ENCODE results near the gene ATG5. TPM values are rescaled to one million over a fixed set of nuclear protein-coding genes. Genes with fewer than 3 reads are reported as not detected.

Gene ATG5
- total RNA-seq, 2 donors from 2014 or later = 21.1 to 26.5 TPM

- Histone ChIP-seq H3K4me1 (no peaks in the 10 kb centered on the region), H3K36me3 (replicated peaks in 1 of 2; ENCODE audit: insufficient read depth in 1 of 2, low read depth in 2 of 2) (no peaks in the 10 kb centered on the region), H3K27me3 (no peaks in the 10 kb centered on the region), H3K9me3 (no peaks in the 10 kb centered on the region), H3K27ac (no peak overlapping the region), H3K4me3 (no peak overlapping the region)
- WGBS, 2 donors = 90 to 96% methylated on average over 3 of the region's 3 CpGs
- TF ChIP-seq CTCF (IDR thresholded peaks at IDR 0.05) (no peak), POLR2A (IDR thresholded peaks at IDR 0.05) (no peak)
- intact Hi-C loops (cut with DNase I) = no loop called here
- DNase-seq (no peak), ATAC-seq (no peak)
These were observed 139.4 kb downstream of the ATG5 start for GRCh38 chr6:106186172-106186571.

- Histone ChIP-seq H3K27me3 (no peaks in the 10 kb centered on the region), H3K9me3 (no peaks in the 10 kb centered on the region), H3K4me3 (no peak overlapping the region), H3K27ac (no peak overlapping the region), H3K4me1 (no peaks in the 10 kb centered on the region), H3K36me3 (replicated peaks in 1 of 2; ENCODE audit: insufficient read depth in 1 of 2, low read depth in 2 of 2) (no peaks in the 10 kb centered on the region)
- ATAC-seq = no peak
- WGBS, 2 donors = 90 to 94% methylated on average over 2 of the region's 2 CpGs
- DNase-seq = no peak
- TF ChIP-seq POLR2A (IDR thresholded peaks at IDR 0.05) (no peak), CTCF (IDR thresholded peaks at IDR 0.05) (no peak)
- intact Hi-C loops (cut with DNase I) = no loop called here
These were observed 139.9 kb downstream of the ATG5 start for GRCh38 chr6:106185615-106186014.

DNA sequence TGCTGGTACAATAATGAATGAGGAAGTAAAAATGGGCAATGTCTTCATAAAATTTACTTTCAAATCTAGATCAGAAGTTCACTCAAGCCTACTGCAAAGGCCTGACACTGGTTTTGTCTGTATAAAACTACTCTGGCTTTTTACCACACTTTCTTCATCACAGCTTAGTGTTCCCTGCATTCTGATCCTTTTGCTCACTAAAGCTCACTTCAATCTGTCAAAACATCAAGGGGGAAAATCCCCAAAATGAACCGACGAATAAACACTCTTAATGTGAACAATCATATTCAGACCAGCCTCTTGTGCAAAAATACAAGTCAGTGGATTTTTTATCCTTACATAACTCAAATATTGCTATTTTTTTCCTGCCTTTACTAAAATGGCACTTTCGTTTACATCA is 140.9 kb downstream of the ATG5 start:
- no peak for DNase-seq
- intact Hi-C loops (cut with DNase I) = no loop called here
- Histone ChIP-seq H3K9me3 (no peaks in the 10 kb centered on the region), H3K27ac (no peak overlapping the region), H3K4me3 (no peak overlapping the region), H3K27me3 (no peaks in the 10 kb centered on the region), H3K4me1 (no peaks in the 10 kb centered on the region), H3K36me3 (replicated peaks in 1 of 2; ENCODE audit: insufficient read depth in 1 of 2, low read depth in 2 of 2) (no peaks in the 10 kb centered on the region)
- WGBS, 2 donors = 77 to 88% methylated on average over 3 of the region's 3 CpGs
- no peak for ATAC-seq
- TF ChIP-seq CTCF (IDR thresholded peaks at IDR 0.05) = no peak
- no peak for TF ChIP-seq POLR2A (IDR thresholded peaks at IDR 0.05)

DNA sequence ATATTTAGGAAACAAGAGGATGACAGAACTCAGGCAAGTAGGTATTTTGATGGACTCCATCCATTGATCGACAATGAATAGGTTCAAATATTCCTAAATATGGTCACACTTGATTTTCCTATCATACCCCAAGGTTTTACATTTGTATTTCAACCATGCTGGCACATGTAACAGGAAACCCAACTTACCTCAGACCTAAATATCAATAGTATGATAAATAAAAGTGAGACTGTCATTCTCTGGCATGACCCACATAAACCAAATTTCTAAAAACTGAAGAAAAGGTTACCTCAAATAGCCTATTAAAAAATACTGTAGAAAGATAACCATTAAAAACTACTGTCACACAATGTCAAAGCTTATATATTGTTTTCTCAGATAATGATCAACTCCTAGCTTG is 142.1 kb downstream of the ATG5 start:
- Histone ChIP-seq H3K27me3 (no peaks in the 10 kb centered on the region), H3K27ac (no peak overlapping the region), H3K36me3 (replicated peaks in 1 of 2; ENCODE audit: insufficient read depth in 1 of 2, low read depth in 2 of 2) (no peaks in the 10 kb centered on the region), H3K4me1 (no peaks in the 10 kb centered on the region), H3K4me3 (no peak overlapping the region), H3K9me3 (no peaks in the 10 kb centered on the region)
- intact Hi-C loops (cut with DNase I) = no loop called here
- 97% methylated on average over 1 of the region's 1 CpG for WGBS, 2 donors
- DNase-seq (no peak), ATAC-seq (no peak)
- TF ChIP-seq POLR2A (IDR thresholded peaks at IDR 0.05) (no peak), CTCF (IDR thresholded peaks at IDR 0.05) (no peak)

- Histone ChIP-seq H3K4me1 (no peaks in the 10 kb centered on the region), H3K4me3 (no peak overlapping the region), H3K9me3 (no peaks in the 10 kb centered on the region), H3K27me3 (no peaks in the 10 kb centered on the region), H3K36me3 (replicated peaks in 1 of 2; ENCODE audit: insufficient read depth in 1 of 2, low read depth in 2 of 2) (no peaks in the 10 kb centered on the region), H3K27ac (no peak overlapping the region)
- intact Hi-C loops (cut with DNase I) = no loop called here
- ATAC-seq (no peak), DNase-seq (no peak)
- WGBS, 2 donors = 96 to 97% methylated on average over 5 of the region's 5 CpGs
- TF ChIP-seq CTCF (IDR thresholded peaks at IDR 0.05) (no peak), POLR2A (IDR thresholded peaks at IDR 0.05) (no peak)
These were observed 143.1 kb downstream of the ATG5 start for GRCh38 chr6:106182455-106182854.
